ENCODE data around the gene TRIM62. TPM values are rescaled to one million over a fixed set of nuclear protein-coding genes. Genes with fewer than 3 reads are reported as not detected.

Gene TRIM62
- total and polyA plus RNA-seq, 2 experiments from 2014 or later = 2.9 to 18.9 TPM

- TF ChIP-seq, protein P1, sequence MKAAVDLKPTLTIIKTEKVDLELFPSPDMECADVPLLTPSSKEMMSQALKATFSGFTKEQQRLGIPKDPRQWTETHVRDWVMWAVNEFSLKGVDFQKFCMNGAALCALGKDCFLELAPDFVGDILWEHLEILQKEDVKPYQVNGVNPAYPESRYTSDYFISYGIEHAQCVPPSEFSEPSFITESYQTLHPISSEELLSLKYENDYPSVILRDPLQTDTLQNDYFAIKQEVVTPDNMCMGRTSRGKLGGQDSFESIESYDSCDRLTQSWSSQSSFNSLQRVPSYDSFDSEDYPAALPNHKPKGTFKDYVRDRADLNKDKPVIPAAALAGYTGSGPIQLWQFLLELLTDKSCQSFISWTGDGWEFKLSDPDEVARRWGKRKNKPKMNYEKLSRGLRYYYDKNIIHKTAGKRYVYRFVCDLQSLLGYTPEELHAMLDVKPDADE (IDR thresholded peaks at IDR 0.05) = no peak
- no peak for TF ChIP-seq ZNF331 (CRISPR knock-in tag; IDR thresholded peaks at IDR 0.05; ENCODE audit: low read depth)
- TF ChIP-seq EZH2phosphoT487 (IDR thresholded peaks at IDR 0.05; ENCODE audit: unreplicated experiment) = no peak
- no peak for TF ChIP-seq POLR2AphosphoS5 (IDR thresholded peaks at IDR 0.05; ENCODE audit: low read depth)
- TF ChIP-seq ZNF114 (CRISPR knock-in tag; IDR thresholded peaks at IDR 0.05) = no peak
- no peak for TF ChIP-seq CREB1 (CRISPR knock-in tag; IDR thresholded peaks at IDR 0.05; ENCODE audit: low read depth)
Measured at GRCh38 chr1:33176887-33177286, 5.0 kb downstream of the TRIM62 start (continued).

DNA sequence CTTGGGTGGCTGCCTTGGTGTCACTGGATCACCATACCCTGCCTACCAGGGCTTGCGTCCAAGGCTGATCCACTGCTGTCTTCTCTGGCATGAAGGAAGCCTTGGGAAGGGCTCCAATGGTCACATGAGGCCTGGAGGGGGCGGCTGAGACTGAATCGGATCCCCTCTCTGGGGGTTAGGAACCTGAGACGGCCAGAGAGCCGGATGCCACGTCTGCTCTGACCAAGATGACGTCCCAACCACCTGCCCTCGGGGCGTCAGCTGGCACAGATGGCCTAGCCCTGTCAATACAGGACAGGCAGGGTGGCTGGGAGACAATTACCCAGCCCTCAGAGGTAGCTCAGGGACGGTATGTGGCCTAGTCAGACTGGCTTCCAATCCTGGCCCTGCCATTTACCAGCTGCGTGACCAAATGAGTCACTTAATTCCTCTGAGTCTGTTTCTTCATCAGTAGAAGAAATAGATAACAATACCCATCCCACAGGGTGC, 5.4 kb downstream of the TRIM62 start:
- no peak overlapping the region for H3K4me2 ChIP-seq
- H3K36me3 ChIP-seq (ENCODE audit: insufficient read depth) = no peaks in the 10 kb centered on the region
- no peaks in the 10 kb centered on the region for H3F3A ChIP-seq (replicated peaks; ENCODE audit: low read depth)
- peaks cover 4% of the 10 kb centered on the region; the same call in 1 of the 2 replicates for H3K79me2 ChIP-seq (replicated peaks; ENCODE audit: insufficient read depth)
- Mint-ChIP-seq H3K27ac (no peak overlapping the region), H3K4me3 (no peak overlapping the region), H3K4me1 (peaks cover 24% of the 10 kb centered on the region), H3K27me3 (ENCODE audit: insufficient read depth, low read depth, poor library complexity) (peaks cover 7% of the 10 kb centered on the region), H3K9me3 (no peaks in the 10 kb centered on the region), H3K36me3 (ENCODE audit: low read depth) (peaks cover 3% of the 10 kb centered on the region; the same call in 1 of the 3 replicates)
- H3K27me3 ChIP-seq (ENCODE audit: insufficient read depth) = peaks cover 5% of the 10 kb centered on the region; the same call in 1 of the 2 replicates
- no peak overlapping the region for H3K4me3 ChIP-seq
- no peak for TF ChIP-seq NANOG (IDR thresholded peaks at IDR 0.05; ENCODE audit: borderline replicate concordance)
- TF ChIP-seq, protein P2, sequence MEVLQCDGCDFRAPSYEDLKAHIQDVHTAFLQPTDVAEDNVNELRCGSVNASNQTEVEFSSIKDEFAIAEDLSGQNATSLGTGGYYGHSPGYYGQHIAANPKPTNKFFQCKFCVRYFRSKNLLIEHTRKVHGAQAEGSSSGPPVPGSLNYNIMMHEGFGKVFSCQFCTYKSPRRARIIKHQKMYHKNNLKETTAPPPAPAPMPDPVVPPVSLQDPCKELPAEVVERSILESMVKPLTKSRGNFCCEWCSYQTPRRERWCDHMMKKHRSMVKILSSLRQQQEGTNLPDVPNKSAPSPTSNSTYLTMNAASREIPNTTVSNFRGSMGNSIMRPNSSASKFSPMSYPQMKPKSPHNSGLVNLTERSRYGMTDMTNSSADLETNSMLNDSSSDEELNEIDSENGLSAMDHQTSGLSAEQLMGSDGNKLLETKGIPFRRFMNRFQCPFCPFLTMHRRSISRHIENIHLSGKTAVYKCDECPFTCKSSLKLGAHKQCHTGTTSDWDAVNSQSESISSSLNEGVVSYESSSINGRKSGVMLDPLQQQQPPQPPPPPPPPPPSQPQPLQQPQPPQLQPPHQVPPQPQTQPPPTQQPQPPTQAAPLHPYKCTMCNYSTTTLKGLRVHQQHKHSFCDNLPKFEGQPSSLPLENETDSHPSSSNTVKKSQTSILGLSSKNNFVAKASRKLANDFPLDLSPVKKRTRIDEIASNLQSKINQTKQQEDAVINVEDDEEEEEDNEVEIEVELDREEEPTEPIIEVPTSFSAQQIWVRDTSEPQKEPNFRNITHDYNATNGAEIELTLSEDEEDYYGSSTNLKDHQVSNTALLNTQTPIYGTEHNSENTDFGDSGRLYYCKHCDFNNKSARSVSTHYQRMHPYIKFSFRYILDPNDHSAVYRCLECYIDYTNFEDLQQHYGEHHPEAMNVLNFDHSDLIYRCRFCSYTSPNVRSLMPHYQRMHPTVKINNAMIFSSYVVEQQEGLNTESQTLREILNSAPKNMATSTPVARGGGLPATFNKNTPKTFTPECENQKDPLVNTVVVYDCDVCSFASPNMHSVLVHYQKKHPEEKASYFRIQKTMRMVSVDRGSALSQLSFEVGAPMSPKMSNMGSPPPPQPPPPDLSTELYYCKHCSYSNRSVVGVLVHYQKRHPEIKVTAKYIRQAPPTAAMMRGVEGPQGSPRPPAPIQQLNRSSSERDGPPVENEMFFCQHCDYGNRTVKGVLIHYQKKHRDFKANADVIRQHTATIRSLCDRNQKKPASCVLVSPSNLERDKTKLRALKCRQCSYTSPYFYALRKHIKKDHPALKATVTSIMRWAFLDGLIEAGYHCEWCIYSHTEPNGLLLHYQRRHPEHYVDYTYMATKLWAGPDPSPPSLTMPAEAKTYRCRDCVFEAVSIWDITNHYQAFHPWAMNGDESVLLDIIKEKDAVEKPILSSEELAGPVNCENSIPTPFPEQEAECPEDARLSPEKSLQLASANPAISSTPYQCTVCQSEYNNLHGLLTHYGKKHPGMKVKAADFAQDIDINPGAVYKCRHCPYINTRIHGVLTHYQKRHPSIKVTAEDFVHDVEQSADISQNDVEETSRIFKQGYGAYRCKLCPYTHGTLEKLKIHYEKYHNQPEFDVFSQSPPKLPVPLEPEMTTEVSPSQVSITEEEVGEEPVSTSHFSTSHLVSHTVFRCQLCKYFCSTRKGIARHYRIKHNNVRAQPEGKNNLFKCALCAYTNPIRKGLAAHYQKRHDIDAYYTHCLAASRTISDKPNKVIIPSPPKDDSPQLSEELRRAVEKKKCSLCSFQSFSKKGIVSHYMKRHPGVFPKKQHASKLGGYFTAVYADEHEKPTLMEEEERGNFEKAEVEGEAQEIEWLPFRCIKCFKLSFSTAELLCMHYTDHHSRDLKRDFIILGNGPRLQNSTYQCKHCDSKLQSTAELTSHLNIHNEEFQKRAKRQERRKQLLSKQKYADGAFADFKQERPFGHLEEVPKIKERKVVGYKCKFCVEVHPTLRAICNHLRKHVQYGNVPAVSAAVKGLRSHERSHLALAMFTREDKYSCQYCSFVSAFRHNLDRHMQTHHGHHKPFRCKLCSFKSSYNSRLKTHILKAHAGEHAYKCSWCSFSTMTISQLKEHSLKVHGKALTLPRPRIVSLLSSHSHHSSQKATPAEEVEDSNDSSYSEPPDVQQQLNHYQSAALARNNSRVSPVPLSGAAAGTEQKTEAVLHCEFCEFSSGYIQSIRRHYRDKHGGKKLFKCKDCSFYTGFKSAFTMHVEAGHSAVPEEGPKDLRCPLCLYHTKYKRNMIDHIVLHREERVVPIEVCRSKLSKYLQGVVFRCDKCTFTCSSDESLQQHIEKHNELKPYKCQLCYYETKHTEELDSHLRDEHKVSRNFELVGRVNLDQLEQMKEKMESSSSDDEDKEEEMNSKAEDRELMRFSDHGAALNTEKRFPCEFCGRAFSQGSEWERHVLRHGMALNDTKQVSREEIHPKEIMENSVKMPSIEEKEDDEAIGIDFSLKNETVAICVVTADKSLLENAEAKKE (CRISPR knock-in tag; IDR thresholded peaks at IDR 0.05) = no peak
- no peak for TF ChIP-seq ZNF114 (CRISPR knock-in tag; IDR thresholded peaks at IDR 0.05)
- TF ChIP-seq CREB1 (CRISPR knock-in tag; IDR thresholded peaks at IDR 0.05; ENCODE audit: low read depth) = no peak
- DNase-seq (ENCODE audit: low spot score) (no peak), ATAC-seq (no peak)
- peaks cover 9% of the 10 kb centered on the region; the same call in 1 of the 2 replicates for H3K4me1 ChIP-seq (ENCODE audit: insufficient read depth)
- no peak overlapping the region for H2AFZ ChIP-seq
- no peaks in the 10 kb centered on the region for H3K9me2 ChIP-seq (ENCODE audit: insufficient read depth)
- H4K20me1 ChIP-seq (replicated peaks; ENCODE audit: insufficient read depth) = no peaks in the 10 kb centered on the region; the same call in 1 of the 2 replicates
- H3K27ac ChIP-seq (ENCODE audit: low read depth) = no peak overlapping the region

All from GM23338 (cell line).